GM03348 (cell line): ENCODE data around the gene SHOX.
"Not testable (repeated sequence)": the region's sequence is repeated elsewhere in the genome, so short reads cannot be mapped to it uniquely, and the experiment has no call there.

Source experiments
- DNase-seq: peaks from one replicate; pipeline ENCODE4 v3.0.0; 2012; ENCODE audit warnings: low spot score

Gene SHOX

DNA sequence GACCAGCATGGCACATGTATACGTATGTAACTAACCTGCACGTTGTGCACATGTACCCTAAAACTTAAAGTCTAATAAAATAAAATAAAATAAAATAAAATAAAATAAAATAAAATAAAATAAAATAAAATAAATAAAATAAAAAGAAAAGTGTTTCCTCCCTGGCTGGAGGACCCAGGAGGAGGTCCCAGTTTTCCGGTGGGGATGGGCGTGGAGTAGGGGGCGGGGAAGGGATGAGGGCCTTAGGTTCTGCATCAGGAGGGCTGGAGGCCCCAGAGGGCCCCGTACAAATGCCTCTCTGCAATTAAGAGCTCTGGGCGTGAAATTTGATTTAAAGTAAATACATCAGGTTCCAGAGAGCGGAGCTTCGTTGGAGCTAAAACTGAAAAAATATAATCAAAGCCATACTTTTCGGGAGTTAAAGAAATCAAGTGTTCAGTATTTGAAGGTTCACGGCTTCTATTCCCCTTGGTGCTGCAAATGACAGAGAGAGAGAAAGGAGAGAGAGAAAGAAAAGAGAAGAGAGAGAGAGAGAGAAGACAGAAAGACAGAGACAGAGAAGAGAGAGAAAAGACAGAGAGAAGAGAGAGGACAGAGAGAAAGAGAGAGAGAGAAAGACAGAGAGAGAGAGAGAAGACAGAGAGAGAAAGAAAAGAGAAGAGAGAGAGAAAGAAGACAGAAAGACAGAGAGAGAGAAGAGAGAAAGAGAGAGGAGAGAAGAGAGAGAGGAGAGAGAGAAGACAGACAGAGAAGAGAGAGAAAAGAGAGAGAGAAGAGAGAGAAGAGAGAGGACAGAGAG, 8.7 kb upstream of the SHOX start:
- no peak for DNase-seq

DNA sequence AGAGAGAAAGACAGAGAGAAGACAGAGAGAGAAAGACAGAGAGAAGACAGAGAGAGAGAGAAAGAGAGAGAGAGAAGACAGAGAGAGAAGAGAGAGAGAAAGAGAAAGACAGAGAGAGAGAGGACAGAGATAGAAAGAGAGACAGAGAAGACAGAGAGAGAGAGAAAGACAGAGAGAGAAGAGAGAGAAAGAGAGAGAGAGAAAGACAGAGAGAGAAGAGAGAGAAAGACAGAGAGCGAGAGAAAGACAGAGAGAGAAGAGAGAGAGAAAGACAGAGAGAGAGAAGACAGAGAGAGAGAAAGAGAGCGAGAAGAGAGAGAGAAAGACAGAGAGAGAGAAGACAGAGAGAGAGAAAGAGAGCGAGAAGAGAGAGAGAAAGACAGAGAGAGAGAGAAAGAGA, 7.8 kb upstream of the SHOX start:
- not testable (repeated sequence) for DNase-seq

DNA sequence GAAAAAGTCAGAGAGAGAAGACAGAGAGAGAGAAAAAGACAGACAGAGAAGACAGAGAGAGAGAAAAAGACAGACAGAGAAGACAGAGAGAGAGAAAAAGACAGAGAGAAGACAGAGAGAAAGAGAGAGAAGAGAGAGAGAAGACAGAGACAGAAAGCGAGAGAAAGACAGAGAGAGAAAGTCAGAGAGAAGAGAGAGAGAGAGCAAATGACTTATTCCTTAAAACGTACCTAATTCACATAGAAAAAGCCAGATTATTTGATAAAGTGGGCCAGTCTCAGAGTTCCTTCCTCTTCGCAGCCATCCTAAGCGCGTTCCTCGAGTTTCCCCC, 7.4 kb upstream of the SHOX start:
- no peak for DNase-seq

DNA sequence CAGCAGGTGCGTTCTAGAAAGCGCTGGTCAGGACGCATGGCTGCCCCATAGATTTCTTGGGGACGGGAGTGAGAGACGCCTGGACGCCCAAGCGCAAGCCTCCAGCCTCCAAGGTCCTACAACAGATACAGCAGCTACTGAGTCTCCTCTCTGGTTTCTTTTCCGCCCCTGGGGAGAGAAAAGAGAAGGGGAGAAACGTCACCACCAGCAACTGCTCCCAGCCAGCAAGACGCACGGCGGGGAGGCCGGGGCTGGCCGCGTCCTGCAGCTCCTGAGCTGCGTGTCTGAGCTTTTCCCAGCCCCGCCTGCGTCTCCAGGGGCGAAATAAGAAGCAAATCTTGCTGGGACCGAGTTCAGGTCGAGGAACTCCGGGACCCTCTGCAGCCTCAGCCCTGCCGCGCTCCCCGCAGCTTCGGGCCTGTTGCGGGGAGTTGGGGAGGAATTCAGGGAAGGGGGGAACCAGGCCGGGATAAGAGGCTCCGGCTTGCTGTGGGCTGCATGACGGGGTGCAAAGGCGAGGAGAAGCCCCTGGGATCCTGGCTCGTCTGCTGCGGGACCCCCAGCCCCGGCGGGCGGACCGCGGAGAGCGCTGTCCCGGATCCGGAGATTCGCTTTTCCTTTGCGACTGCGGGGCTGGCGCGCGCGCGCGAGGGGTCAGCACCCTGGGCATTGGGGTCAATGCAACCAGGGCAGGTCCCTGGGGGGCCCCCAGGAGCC, 6.8 kb upstream of the SHOX start:
- no peak for DNase-seq

DNA sequence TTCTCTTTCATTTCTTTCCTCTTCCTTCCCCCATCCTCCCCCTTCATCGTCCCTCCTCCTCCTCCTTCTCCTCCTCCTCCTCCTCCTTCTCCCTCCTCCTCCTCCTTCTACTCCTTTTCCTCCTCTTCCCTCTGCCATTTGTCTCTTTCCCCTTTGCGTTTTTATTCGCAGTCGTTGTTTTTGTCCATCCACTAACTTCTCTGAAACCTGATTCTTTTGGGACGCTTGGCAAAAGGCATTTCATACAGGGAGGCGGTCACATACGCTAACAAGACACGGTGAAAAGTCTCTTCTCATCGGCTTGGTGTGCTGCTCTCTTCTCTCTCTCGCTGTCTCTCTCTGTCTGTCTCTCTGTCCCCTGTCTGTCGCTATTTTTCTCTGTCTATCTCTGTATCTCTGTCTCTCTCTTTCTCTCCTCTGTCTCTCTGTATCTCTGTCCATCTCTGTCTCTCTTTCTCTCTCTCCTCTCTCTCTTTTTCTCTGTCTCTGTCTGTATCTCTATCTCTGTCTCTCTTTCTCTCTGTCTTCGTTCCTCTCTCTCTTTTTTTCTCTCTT, 5.4 kb upstream of the SHOX start:
- no peak for DNase-seq

DNA sequence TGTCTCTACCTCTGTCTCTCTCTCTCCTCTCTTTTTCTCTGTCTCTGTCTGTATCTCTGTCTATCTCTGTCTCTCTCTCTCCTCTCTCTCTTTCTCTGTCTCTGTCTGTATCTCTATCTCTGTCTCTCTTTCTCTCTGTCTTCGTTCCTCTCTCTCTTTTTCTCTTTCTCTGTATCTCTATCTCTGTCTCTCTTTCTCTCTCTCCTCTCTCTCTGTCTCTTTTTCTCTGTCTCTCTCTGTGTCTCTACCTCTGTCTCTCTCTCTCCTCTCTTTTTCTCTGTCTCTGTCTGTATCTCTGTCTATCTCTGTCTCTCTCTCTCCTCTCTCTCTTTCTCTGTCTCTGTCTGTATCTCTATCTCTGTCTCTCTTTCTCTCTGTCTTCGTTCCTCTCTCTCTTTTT, 4.5 kb upstream of the SHOX start:
- DNase-seq, result not testable (repeated sequence)

DNA sequence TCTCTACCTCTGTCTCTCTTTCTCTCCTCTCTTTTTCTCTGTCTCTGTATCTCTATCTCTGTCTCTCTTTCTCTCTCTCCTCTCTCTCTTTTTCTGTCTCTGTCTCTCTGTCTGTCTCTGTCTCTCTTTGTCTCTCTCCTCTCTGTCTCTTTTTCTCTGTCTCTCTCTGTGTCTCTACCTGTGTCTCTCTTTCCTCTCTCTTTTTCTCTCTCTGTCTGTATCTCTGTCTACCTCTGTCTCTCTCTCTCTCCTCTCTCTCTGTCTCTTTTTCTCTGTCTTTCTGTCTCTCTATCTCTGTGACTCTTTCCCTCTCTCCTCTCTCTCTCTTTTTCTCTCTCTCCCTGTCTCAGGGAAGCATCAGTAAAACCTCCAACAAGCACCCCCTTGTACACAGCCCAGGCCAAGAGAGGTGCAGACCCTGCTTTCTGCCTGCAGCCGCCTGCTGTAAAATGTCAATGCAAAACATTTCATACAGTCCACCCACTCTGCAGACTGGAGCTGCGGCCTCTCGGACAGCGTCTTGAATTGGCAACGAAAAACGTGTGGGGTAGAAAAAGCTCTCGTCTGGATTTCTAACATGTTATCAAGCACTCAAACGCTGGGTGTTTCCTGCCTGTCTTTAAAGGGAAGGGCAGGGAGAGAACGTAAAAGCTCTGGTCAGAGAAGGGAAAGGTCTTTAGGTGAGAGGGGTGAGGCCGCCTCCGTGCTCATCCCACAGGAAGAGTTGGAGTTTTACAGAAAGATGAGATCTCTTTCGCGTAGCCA, 3.7 kb upstream of the SHOX start:
- no peak for DNase-seq

DNA sequence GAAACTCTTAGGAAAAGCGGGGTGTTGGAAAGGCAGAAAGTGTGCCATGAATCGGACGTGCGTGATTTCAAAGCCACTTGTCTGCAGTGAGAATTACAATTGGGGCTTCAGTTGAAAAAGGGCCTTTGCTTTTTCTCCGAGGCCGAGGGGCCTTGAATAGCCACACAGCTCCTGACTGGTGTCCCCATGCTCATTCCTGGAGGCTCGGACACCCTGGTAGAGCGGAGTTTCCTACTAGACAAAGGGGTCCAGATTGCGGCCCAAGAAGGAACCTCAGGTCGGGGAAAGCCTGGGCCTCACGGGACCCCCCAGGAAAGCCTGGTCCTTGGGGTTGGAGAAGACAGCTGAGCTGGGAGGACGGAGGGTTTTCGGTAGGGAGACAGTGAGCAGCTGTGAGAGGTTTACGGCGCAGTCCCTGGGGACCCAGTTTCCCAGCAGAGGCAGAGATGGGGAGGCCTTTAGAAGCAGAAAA, 3.0 kb upstream of the SHOX start:
- DNase-seq, result no peak

DNA sequence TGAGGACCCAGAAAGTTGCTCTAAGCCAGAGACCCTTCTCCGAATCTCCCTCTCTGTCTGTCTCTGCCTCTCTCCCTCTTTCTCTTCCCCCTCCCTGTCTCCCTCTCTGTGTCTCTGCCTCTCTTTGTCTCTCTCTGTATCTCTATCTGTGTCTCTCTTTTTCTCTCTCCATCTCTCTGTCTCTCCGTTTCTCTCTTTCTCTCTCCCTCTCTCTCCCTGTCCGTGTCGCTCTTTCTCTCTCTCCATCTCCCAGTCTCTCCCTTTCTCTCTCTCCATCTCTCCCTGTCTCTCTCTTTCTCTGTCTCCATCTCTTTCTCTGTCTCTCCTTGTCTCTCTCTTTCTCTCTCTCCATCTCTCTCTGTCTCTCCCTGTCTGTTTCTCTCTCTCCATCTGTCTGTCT, 2.6 kb upstream of the SHOX start:
- no peak for DNase-seq

DNA sequence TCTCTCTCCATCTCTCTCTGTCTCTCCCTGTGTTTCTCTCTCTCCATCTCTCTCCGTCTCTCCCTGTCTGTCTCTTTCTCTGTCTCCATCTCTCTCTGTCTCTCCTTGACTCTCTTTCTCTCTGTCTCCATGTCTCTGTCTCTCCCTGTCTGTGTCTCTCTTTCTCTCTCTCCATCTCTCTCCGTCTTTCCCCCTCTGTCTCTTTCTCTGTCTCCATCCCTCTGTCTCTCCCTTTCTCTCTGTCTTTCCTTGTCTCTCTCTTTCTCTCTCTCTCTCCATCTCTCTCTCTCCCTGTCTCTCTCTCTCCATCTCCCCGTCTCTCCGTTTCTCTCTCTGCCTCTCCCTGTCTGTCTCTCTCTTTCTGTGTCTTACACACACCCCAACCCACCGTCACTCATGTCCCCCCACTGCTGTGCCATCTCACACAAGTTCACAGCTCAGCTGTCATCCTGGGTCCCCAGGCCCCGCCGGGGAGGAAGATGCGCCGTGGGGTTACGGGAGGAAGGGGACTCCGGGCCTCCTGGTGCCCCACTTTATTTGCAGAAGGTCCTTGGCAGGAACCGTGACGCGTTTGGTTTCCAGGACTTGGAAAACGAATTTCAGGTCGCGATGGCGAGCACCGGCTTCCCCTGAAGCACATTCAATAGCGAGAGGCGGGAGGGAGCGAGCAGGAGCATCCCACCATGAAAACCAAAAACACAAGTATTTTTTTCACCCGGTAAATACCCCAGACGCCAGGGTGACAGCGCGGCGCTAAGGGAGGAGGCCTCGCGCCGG, 1.2 kb upstream of the SHOX start:
- DNase-seq, result no peak

DNA sequence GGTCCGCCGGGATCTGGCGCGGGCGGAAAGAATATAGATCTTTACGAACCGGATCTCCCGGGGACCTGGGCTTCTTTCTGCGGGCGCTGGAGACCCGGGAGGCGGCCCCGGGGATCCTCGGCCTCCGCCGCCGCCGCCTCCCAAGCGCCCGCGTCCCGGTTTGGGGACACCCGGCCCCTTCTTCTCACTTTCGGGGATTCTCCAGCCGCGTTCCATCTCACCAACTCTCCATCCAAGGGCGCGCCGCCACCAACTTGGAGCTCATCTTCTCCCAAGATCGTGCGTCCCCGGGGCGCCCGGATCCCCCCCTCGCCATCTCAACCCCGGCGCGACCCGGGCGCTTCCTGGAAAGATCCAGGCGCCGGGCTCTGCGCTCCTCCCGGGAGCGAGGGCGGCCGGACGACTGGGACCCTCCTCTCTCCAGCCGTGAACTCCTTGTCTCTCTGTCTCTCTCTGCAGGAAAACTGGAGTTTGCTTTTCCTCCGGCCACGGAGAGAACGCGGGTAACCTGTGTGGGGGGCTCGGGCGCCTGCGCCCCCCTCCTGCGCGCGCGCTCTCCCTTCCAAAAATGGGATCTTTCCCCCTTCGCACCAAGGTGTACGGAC, 482 bp upstream of the SHOX start:
- no peak for DNase-seq

DNA sequence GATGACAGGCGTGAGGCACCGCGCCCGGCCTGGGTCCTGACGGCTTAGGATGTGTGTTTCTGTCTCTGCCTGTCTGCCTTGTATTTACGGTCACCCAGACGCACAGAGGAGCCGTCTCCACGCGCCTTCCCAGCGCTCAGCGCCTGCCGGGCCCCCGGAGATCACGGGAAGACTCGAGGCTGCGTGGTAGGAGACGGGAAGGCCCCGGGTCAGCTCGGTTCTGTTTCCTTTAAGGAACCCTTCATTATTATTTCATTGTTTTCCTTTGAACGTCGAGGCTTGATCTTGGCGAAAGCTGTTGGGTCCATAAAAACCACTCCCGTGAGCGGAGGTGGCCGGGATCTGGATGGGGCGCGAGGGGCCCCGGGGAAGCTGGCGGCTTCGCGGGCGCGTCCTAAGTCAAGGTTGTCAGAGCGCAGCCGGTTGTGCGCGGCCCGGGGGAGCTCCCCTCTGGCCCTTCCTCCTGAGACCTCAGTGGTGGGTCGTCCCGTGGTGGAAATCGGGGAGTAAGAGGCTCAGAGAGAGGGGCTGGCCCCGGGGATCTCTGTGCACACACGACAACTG, 1.3 kb downstream of the SHOX start:
- DNase-seq, result no peak

DNA sequence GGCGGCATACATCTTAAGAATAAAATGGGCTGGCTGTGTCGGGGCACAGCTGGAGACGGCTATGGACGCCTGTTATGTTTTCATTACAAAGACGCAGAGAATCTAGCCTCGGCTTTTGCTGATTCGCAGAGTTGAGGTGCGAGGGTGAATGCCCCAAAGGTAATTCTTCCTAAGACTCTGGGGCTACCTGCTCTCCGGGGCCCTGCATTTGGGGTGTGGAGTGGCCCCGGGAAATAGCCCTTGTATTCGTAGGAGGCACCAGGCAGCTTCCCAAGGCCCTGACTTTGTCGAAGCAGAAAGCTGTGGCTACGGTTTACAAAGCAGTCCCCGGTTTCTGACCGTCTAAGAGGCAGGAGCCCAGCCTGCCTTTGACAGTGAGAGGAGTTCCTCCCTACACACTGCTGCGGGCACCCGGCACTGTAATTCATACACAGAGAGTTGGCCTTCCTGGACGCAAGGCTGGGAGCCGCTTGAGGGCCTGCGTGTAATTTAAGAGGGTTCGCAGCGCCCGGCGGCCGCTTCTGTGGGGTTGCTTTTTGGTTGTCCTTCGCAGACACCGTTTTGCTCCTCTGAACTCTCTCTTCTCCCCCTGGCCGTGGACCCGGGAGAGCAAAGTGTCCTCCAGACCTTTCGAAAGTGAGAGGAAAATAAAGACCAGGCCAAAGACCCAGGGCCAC, 1.9 kb downstream of the SHOX start:
- DNase-seq, result no peak

DNA sequence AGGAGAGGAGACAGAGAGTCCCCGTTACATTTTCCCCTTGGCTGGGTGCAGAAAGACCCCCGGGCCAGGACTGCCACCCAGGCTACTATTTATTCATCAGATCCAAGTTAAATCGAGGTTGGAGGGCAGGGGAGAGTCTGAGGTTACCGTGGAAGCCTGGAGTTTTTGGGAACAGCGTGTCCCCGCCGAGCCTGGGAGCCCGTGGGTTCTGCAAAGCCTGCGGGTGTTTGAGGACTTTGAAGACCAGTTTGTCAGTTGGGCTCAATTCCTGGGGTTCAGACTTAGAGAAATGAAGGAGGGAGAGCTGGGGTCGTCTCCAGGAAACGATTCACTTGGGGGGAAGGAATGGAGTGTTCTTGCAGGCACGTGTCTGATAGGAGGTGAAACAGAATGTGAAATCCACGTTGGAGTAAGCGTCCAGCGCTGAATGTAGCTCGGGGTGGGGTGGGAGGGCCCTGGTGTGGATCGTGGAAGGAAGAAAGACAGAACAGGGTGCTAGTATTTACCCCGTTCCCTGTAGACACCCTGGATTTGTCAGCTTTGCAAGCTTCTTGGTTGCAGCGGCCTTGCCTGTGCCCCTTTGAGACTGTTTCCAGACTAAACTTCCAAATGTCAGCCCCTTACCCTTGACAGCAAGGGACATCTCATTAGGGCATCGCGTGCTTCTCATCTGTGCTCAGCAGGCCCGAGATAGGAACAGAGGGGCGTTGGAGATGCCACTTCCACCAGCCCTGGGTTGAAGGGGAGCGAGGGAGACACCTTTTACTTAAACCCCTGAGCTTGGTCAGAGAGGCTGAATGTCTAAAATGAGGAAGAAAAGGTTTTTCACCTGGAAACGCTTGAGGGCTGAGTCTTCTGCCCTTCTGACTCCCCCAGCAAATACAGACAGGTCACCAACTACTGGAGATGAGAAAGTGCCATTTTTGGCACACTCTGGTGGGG, 2.7 kb downstream of the SHOX start:
- no peak for DNase-seq

DNA sequence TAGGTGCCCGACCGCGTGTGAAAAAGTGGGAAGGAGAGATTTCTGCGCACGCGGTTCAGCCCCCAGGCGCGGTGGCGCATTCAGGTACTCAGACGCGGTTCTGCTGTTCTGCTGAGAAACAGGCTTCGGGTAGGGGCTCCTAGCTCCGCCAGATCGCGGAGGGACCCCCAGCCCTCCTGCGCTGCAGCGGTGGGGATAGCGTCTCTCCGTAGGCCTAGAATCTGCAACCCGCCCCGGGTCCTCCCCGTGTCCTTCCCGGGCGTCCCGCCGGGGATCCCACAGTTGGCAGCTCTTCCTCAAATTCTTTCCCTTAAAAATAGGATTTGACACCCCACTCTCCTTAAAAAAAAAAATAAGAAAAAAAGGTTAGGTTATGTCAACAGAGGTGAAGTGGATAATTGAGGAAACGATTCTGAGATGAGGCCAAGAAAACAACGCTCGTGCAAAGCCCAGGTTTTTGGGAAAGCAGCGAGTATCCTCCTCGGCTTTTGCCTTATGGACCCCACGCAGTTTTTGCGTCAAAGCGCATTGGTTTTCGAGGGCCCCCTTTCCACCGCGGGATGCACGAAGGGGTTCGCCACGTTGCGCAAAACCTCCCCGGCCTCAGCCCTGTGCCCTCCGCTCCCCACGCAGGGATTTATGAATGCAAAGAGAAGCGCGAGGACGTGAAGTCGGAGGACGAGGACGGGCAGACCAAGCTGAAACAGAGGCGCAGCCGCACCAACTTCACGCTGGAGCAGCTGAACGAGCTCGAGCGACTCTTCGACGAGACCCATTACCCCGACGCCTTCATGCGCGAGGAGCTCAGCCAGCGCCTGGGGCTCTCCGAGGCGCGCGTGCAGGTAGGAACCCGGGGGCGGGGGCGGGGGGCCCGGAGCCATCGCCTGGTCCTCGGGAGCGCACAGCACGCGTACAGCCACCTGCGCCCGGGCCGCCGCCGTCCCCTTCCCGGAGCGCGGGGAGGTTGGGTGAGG, 3.7 kb downstream of the SHOX start:
- no peak for DNase-seq

DNA sequence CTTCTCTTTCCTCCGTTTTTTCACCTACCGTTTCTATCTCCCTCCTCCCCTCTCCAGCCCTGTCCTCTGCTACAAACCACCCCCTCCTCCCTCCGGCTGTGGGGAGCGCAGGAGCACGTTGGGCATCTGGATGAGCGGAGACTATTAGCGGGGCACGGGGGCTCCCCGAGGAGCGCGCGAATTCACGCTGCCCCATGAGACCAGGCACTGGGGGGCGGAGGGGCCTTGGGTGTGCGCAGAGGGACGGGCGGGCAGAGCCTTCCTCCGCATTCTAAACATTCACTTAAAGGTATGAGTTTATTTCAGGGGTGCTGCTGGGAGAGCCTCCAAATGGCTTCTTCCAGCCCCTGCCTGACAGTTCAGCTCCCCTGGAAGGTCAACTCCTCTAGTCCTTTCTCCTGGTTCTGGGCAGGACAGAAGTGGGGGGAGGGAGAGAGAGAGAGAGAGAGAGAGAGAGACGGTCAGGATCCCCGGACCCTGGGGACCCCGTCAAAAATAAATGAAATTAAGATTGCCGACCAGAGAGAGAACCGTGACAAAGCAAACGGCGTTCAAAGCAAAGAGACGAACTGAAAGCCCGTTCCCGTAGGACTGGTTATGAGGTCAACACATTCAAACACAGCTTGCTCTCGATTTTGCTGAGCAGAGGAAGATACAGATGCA, 5.0 kb downstream of the SHOX start:
- no peak for DNase-seq

DNA sequence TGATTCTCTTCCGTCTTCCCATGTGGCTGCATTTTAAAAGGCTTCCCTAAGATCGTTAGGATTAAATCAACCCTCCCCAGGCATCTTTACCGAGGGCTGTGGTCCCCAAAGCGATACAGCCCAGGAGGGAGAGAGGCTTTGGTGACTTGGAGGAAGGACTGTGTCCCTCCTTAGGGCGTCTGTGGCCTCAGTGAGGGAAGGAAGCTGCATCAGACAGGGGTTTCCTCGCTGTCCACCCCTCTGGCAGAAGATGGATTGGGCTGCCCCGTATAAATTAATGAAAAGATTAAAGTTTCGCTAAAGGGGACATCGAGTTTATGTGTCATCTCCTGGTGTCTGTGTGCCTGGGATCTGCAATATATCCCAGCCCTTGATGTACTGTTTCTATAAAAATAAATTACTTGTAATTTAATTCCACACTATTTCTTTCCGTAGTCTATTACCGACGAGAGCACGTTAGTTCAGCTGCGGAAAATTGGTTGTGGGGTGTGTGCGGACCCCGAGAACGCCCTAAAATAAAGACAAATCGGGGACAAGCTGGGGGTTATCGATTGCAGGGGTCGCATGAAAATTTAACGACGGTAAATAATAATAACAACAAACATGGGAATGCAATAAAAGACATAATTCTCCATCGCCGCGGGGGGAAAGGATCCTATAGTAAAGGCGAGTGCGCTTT, 6.5 kb downstream of the SHOX start:
- no peak for DNase-seq
